HG03520 (cell line): ENCODE data around the gene SUGT1.
"Not testable (repeated sequence)": the region's sequence is repeated elsewhere in the genome, so short reads cannot be mapped to it uniquely, and the experiment has no call there.

Source experiments
- ATAC-seq: cut with Tn5 transposase; IDR thresholded peaks from one replicate; pipeline ENCODE4 v1.9.1; 2021; ENCODE audit warnings: mild to moderate bottlenecking, moderate library complexity; ENCODE audit not compliant: unreplicated experiment

The SUGT1 gene

GRCh38 chr13:52665325-52665724, 12.7 kb downstream of the SUGT1 start:
- ATAC-seq = no peak

GRCh38 chr13:52669677-52670076, 17.0 kb downstream of the SUGT1 start:
- no peak for ATAC-seq

GRCh38 chr13:52670726-52671125, 18.1 kb downstream of the SUGT1 start:
- no peak for ATAC-seq

- ATAC-seq = no peak
Observed at GRCh38 chr13:52673465-52673864, 20.8 kb downstream of the SUGT1 start.

DNA sequence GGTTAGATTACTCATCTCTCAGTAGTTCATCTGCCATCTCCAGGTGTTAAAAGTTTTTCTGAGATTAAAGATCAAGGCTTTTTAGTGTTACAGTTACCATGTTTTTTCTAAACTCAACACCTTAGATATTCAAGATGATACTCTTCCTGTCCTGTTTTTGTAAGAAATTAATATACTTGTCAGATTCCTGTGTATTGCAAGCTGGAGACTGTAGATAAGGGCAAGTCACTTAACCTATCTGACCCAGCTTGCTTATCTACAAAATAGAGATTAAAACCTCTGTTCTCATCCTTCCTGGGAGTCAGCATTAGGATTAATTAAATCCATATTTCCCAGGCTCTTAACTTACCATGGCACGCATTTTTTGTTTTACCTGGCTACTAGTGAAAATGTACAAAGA, 25.2 kb downstream of the SUGT1 start:
- no peak for ATAC-seq

- not testable (repeated sequence) for ATAC-seq
Observed at GRCh38 chr13:52685806-52686205, 33.2 kb downstream of the SUGT1 start.

DNA sequence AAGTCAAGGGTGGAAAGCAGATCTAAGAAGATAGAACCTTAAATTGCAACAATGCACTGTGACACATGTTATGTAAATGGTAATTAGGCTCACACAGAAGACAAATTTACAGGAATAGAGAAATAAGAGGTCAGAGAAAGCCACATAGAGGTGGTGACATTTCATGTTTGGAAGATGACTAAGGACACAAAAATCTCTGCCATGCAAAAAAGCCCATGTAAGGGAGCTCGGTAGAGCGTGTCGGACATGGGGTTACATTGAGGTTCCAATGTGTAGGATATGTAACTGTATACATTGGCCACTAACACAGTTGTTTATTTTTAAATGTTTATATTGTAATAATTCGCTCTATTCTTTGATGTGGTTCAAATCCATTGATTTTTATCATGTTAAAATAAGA, 33.7 kb downstream of the SUGT1 start:
- ATAC-seq = no peak

DNA sequence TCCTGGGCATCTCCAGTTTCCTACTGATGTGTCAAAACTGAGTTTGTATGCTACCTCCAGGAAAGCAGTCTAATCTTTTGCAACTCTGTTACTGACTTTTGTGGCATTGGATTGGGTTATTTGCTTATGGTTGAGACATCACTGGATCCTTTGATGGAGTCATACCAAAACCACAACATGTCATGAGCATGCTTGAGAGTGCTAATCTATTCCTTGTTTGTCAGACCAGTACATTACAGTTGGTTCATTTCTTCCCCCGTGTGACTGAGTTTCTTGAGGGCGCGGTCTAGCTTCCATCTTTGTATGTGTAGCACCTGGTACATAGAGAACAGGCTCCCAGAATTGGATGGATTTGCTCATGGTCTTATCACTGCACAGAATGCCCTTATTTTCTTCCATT, 43.2 kb downstream of the SUGT1 start:
- ATAC-seq = peak; percentile 76

- no peak for ATAC-seq
Observed at GRCh38 chr13:52696566-52696965, 43.9 kb downstream of the SUGT1 start.

- no peak for ATAC-seq
Observed at GRCh38 chr13:52701728-52702465, 49.3 kb downstream of the SUGT1 start.

- ATAC-seq = no peak
Observed at GRCh38 chr13:52703482-52703881, 50.8 kb downstream of the SUGT1 start.

DNA sequence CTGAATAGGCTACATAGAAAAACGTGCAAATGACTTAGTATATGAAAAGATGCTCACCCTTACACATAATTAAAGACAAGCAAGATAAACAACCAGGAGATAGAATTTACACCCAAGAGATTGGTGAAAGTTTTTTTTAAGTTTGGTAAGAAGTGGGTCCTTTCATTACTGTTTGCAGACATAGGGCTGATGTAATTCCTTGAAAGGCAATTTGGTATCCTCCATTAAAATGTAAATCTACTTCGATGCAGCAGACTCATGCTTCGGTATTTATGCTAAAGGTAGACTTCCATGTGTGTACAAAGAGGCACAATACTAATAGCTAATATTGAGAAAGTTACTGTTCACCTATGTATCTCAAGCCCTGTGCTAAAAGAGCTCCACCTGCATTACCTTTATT, 53.4 kb downstream of the SUGT1 start:
- ATAC-seq = no peak

DNA sequence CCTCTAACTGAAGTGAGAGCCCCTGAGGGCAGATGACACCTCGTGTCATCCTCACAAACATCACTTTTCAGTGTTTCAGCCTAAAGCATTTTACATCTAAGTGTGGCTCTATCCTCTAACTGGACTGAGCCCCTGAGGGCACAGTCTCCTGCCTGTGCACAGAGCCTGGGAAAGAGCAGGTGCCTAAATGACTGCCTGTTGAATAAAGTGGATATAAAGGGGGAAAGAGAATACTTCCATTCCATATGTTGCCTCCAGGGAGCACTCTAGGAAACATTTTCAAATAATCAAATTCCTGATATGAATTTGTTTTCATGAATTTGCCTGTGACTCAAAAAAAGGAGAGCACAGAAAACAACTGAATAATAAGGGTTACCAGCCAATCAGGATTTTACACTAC, 54.7 kb downstream of the SUGT1 start:
- no peak for ATAC-seq

DNA sequence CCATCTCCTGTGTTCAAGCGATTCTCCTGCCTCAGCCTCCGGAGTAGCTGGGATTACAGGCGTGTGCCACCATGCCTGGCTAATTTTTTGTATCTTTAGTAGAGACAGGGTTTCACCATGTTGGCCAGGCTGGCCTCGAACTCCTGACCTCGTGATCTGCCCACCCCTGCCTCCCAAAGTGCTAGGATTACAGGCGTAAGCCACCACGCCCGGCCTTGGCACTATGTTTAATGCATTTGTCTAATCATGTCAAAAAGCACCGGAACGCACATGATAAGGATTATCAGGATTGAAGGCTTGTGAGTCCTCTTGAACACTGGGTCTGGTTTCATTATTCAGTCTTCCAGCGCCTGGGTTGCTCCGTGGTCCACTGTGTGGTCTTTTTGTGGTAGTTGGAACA, 55.6 kb downstream of the SUGT1 start:
- ATAC-seq = not testable (repeated sequence)

GRCh38 chr13:52711286-52711685, 58.6 kb downstream of the SUGT1 start:
- ATAC-seq = no peak

DNA sequence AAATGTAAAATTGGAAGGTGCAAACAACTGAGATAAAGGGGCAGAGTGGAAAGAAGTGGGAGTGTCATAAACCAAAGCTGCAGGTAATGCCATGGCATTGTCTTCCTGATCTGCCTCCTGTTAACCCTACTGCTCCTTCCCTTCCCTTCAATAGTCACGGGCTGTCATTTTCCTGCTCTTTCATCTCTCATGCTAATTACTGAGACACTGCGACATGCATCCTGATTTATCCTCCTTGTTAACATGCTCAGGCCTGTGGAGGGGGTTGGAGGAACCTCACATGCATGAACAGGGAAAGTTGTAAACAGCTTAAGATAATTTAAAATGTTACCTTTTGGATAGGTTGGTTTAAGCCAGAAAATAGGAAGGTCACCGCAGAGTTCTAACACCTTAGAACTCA, 59.7 kb downstream of the SUGT1 start:
- no peak for ATAC-seq

- no peak for ATAC-seq
Observed at GRCh38 chr13:52713894-52714293, 61.3 kb downstream of the SUGT1 start.

- ATAC-seq = not testable (repeated sequence)
Observed at GRCh38 chr13:52720904-52721303, 68.3 kb downstream of the SUGT1 start.

DNA sequence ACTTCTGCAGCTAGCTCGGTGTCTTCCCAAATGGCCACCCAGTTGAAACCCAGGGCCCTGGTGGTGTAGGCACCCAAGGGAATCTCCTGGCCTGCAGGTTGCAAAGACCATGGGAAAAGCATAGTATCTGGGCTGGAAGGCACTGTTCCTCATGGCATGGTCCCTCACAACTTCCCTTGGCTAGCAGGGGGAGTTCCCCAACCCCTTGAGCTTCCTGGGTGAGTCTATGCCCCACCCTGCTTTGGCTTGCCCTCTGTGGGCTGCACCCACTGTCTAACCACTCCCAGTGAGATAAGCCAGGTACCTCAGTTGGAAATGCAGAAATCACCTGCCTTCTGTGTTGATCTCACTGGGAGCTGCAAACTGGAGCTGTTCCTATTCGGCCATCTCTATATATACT, 68.7 kb downstream of the SUGT1 start:
- not testable (repeated sequence) for ATAC-seq

DNA sequence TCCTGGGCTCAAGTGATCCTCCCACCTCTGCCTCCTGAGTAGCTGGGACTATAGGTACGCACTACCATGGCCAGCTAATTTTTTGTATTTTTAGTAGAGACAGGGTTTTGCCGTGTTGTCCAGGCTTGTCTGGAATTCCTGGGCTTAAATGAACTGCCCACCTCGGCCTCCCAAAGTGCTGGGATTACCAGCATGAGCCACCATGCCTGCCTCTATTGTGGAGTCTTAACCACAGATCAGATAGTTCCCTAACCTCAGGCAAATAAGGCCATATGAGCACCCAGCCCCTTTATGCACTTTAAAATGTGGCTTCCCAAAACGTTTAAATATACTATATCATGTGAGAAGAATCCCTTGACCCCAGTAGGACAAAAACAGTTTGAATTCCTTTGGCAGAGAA, 70.5 kb downstream of the SUGT1 start:
- no peak for ATAC-seq

DNA sequence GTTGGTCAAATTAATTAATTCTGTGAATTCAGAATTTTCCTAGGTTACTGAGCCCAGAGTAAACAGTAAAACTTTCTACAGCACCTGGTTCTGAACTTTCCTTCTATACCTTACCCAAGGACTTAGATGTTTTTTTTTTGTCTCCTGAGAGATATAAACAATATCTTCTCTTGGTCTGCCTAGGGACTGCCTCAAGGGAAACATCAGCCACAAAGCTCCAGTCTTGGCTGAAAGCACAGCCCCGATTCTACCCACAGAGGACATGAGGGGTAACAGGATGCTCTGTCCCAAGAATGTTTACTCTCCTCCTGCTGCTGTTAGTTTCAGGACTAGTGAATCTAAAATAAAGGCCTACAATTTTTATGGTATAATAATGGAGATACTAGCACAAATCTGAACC, 72.7 kb downstream of the SUGT1 start:
- no peak for ATAC-seq

GRCh38 chr13:52726258-52726657, 73.6 kb downstream of the SUGT1 start:
- no peak for ATAC-seq

- ATAC-seq = no peak
Observed at GRCh38 chr13:52734075-52734623, 81.5 kb downstream of the SUGT1 start.
